K562 (cell line): Measurements from ENCODE around the gene ITM2B. TPM values are rescaled to one million over a fixed set of nuclear protein-coding genes. Genes with fewer than 3 reads are reported as not detected.

Experiments
- ATAC-seq: fragments of 200-7000 bp; cut with Tn5 transposase; 3 replicates; pipeline ENCODE4 v1.9.1; 2020; ENCODE audit warnings: moderate library complexity
- BruUV-seq: library from RNA; stranded (reverse); fragments of 400-500 nt; replicated peaks from 2 replicates; lab custom pipeline; 2021; lab: Mats Ljungman, UMichigan
- CTCF ChIA-PET: fragments of 300-600 bp; formaldehyde crosslinking; extraction: SDS; loops from one replicate; lab custom pipeline; 2021; ENCODE audit warnings: low intra/inter-chr PET ratio; lab: Yijun Ruan, JAX
- POLR2A ChIA-PET: fragments of 300-600, 350-650 bp; sonication (Branson Sonifier 250); formaldehyde crosslinking; extraction: SDS; loops from one replicate; lab custom pipeline; 2021; ENCODE audit warnings: antibody characterized with exemption, inconsistent platforms; lab: Yijun Ruan, JAX
- DNase-seq, 4 experiments: peaks; one replicate each; pipeline versions ENCODE4 v3.0.0 to v3.0.0-alpha.2; 2011 to 2018; ENCODE audit warnings: low spot score in 3 of 4, mixed read lengths in 3 of 4; ENCODE audit errors: extremely low read depth in 1 of 4
- FAIRE-seq: peaks from 2 replicates; lab custom pipeline; 2011; peaks lifted over from hg19 to GRCh38; lab: Jason Lieb, UNC
- H2AFZ ChIP-seq: 2 replicates; pipeline ENCODE4 v1.6.0; 2011; ENCODE audit warnings: low read depth, low read length, control low read depth, inconsistent platforms
- H3K27ac ChIP-seq: fragments of 200-600 bp; 3 replicates; pipeline ENCODE4 v1.8.0; 2011; ENCODE audit warnings: low read depth, mild to moderate bottlenecking, control low read depth, inconsistent platforms, low read length, moderate library complexity, mixed read lengths; ENCODE audit errors: extremely low read depth
- H3K27me3 ChIP-seq, 2 experiments: fragments of 300-600 bp in 1 of 2; 2 replicates in 1 of 2; 3 replicates in 1 of 2; pipeline versions ENCODE4 v1.6.0 to v1.8.0; 2011; ENCODE audit warnings: inconsistent platforms in 2 of 2, low read length in 2 of 2, mild to moderate bottlenecking in 1 of 2, mixed read lengths in 1 of 2, moderate library complexity in 1 of 2; ENCODE audit not compliant: control insufficient read depth in 2 of 2, insufficient read depth in 2 of 2
- H3K36me3 ChIP-seq: fragments of 300-600 bp; 3 replicates; pipeline ENCODE4 v1.8.0; 2011; ENCODE audit warnings: mild to moderate bottlenecking, low read length, inconsistent platforms; ENCODE audit not compliant: control insufficient read depth, insufficient read depth
- H3K4me1 ChIP-seq, 2 experiments: fragments of 200-600 bp in 1 of 2; replicated peaks in 1 of 2; 2 replicates in 1 of 2; 3 replicates in 1 of 2; pipeline versions ENCODE4 v1.5.1 to v1.8.0; 2011; ENCODE audit warnings: inconsistent platforms in 2 of 2, low read length in 2 of 2, mild to moderate bottlenecking in 1 of 2, mixed read lengths in 1 of 2, moderate library complexity in 1 of 2; ENCODE audit not compliant: control insufficient read depth in 2 of 2, insufficient read depth in 2 of 2
- H3K4me2 ChIP-seq: 2 replicates; pipeline ENCODE4 v1.6.1; 2011; ENCODE audit warnings: low read length, control low read depth, inconsistent platforms, mixed read lengths; ENCODE audit not compliant: insufficient read depth
- H3K4me3 ChIP-seq: fragments of 200-600 bp; sonication (generic), shearing (Covaris generic); 2 replicates; pipeline ENCODE4 v1.5.1; 2016; ENCODE audit warnings: control low read depth, inconsistent platforms
- H3K79me2 ChIP-seq: fragments of 200-600 bp; 3 replicates; pipeline ENCODE4 v1.8.0; 2011; ENCODE audit warnings: low read length, inconsistent platforms; ENCODE audit not compliant: control insufficient read depth, insufficient read depth
- H3K9ac ChIP-seq, 2 experiments: 2 replicates each; pipeline versions ENCODE4 v1.6.0 to v1.6.1; 2011; ENCODE audit warnings: low read depth in 2 of 2, low read length in 2 of 2, control low read depth in 1 of 2, inconsistent platforms in 1 of 2, mild to moderate bottlenecking in 1 of 2, mixed read lengths in 1 of 2; ENCODE audit not compliant: insufficient read depth in 1 of 2
- H3K9me1 ChIP-seq: one replicate; pipeline ENCODE4 v1.6.0; 2011; ENCODE audit warnings: inconsistent platforms, mild to moderate bottlenecking, low read length, moderate library complexity; ENCODE audit not compliant: control insufficient read depth, insufficient read depth
- H3K9me3 ChIP-seq: replicated peaks from 2 replicates; pipeline ENCODE4 v1.5.1; 2011; ENCODE audit warnings: low read depth, low read length, inconsistent platforms; ENCODE audit not compliant: control insufficient read depth, insufficient read depth
- H4K20me1 ChIP-seq: replicated peaks from 2 replicates; pipeline ENCODE4 v1.6.1; 2011; ENCODE audit warnings: low read length, inconsistent platforms, mixed read lengths; ENCODE audit not compliant: control insufficient read depth, insufficient read depth
- ATF3 ChIP-seq, 2 experiments: fragments of 450-650 bp in 1 of 2; sonication (generic) in 1 of 2; formaldehyde crosslinking in 1 of 2; IDR thresholded peaks in 1 of 2; conservative IDR thresholded peaks in 1 of 2; 2 replicates each; pipeline versions ENCODE4 v1.6.1 to v1.8.1; 2016 to 2023; ENCODE audit warnings: mild to moderate bottlenecking in 2 of 2, moderate library complexity in 2 of 2, inconsistent platforms in 1 of 2, missing genetic modification reagents in 1 of 2
- ATF7 ChIP-seq: fragments of 450-650 bp; IDR thresholded peaks from 2 replicates; pipeline ENCODE4 v1.7.1; 2014; ENCODE audit warnings: mild to moderate bottlenecking, moderate library complexity
- NEUROD1 ChIP-seq: fragments of 150-350 bp; IDR thresholded peaks from 2 replicates; pipeline ENCODE4 v1.6.1; 2014; ENCODE audit warnings: borderline replicate concordance, low read length, low read depth; ENCODE audit not compliant: partially characterized antibody
- POLR2H ChIP-seq: IDR thresholded peaks from 2 replicates; pipeline ENCODE4 v1.6.1; 2016; ENCODE audit warnings: missing genetic modification characterization, low read depth, mild to moderate bottlenecking, control low read depth, missing compliant biosample characterization, moderate library complexity
- SRSF1 ChIP-seq: fragments of 200-400 bp; formaldehyde crosslinking; IDR thresholded peaks from 2 replicates; pipeline ENCODE4 v1.6.1; 2017; ENCODE audit warnings: mild to moderate bottlenecking, low read depth, low read length, moderate library complexity
- whole genome bisulfite sequencing: fragments of 100-300 bp; shearing (Covaris generic); methylation state at CpG from one replicate; pipeline ENCODE4 v1.1.6; 2016; ENCODE audit warnings: low coverage, mixed read lengths; ENCODE audit not compliant: insufficient coverage; ENCODE audit errors: missing lambda C conversion rate; 5-methylcytosine and 5-hydroxymethylcytosine counted together
- in situ Hi-C: fragments of 300-500 bp; cut with MboI; formaldehyde crosslinking; loops from 4 replicates; pipeline ENCODE4 v1.15.0; 2018; ENCODE audit warnings: inconsistent platforms, mixed read lengths
- intact Hi-C: fragments of 100-400 bp; cut with micrococcal nuclease; formaldehyde crosslinking; loops from 2 replicates; pipeline ENCODE4 v1.14.2; 2022
- polyA plus RNA-seq, 8 experiments: library from polyadenylated mRNA; depleted of rRNA in 4 of 8; stranded (reverse) in 5 of 8; unstranded in 3 of 8; fragments of >200 nt; fragmentation: Nextera tagmentation in 2 of 8; fragmentation: Illumina TruSeq in 1 of 8; extraction: Ambion mirVana in 2 of 8; extraction: Trizol in 1 of 8; gene quantifications; 2 replicates each; pipeline versions ENCODE4 v1.2.1 to v1.2.3, GENCODE V29; 2011 to 2014; ENCODE audit warnings: inconsistent platforms in 1 of 8, missing spikeins in 1 of 8
- total RNA-seq, 7 experiments: library from RNA; depleted of rRNA in 6 of 7; stranded (reverse); fragments of >200 nt in 6 of 7; fragmentation: Illumina TruSeq in 2 of 7; extraction: Trizol in 2 of 7; gene quantifications; 2 replicates each; pipeline versions ENCODE4 v1.2.1 to v1.2.3, GENCODE V29; 2011 to 2021; ENCODE audit warnings: low replicate concordance in 1 of 7
- TF ChIP-seq, protein P1 (sequence below): fragments of 450-650 bp; IDR thresholded peaks from one replicate; pipeline ENCODE4 v1.6.1; 2018; ENCODE audit warnings: mild to moderate bottlenecking, moderate library complexity; ENCODE audit not compliant: partially characterized antibody
- TF ChIP-seq, protein P2 (sequence below): fragments of 450-650 bp; formaldehyde crosslinking; IDR thresholded peaks from 2 replicates; pipeline ENCODE4 v1.4.0; 2022; ENCODE audit warnings: missing genetic modification characterization

The ITM2B gene
- total and polyA plus RNA-seq, 9 of the 15 experiments (the other 6 are each of a cell fraction or from before 2014, with no cell fraction given): 22.0 to 83.8 (median 45.0) TPM

DNA sequence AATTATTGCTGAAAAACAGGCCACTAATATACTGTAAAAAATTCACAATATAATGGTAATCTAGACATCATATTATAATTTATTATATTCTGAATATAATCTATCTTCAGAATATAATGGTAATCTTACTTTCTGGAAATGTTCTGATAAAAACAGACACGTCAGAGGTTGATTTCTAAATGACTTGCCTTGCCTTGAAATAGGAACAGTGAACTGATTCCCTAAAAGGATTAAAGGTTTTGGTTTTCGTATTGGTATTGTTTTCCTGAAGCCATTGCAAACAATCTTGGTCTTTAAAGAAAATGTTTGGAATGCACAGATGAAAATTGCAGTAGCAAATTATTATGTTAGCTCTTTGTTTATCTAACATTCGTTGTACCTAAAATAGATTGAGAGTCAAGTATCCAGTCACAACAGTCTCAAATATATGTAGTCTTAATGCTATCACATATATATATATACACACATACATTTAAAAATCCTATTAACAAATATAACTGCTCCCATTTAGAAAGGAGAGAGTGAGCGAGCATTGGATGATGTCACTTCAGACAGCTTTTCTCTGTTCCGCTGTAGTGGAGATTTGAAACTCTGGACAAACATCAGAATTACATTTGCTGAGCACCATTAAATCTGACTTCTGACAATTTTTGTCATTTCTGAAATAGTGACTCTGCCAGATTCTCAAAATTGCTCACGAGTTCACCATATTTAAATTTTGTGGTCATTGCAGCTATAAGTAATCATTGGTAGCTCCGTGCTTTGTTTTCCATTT, 1.7 kb downstream of the ITM2B start:
- Histone ChIP-seq H3K9ac (peak overlapping the region in 1 of 2 experiments; percentile 92; a peak in 2 of 4 replicates), H3K27ac (peak overlapping the region; percentile 91; the same call in 1 of the 3 replicates), H3K9me3 (no peaks in the 10 kb centered on the region), H3K4me3 (peak overlapping the region; percentile 12; the same call in 1 of the 2 replicates), H3K27me3 (no peaks in the 10 kb centered on the region), H3K4me2 (peak overlapping the region; percentile 91; the same call in 1 of the 2 replicates), H3K36me3 (peaks cover 2% of the 10 kb centered on the region; the same call in 1 of the 3 replicates), H3K4me1 (peaks cover 0 to 15% of the 10 kb centered on the region in 2 experiments; a peak in 3 of 5 replicates), H3K9me1 (no peaks in the 10 kb centered on the region), H2AFZ (no peak overlapping the region), H3K79me2 (peaks cover 41% of the 10 kb centered on the region), H4K20me1 (no peaks in the 10 kb centered on the region)
- peak; percentile 29 for FAIRE-seq
- ChIA-PET POLR2A (interaction anchor here (0.5 to 0.6 kb wide), 2 partner anchors 16 to 536 kb away, joined by 3 read pairs; no protein-coding TSS in a partner anchor), CTCF (no interaction called here)
- no TSS peak for BruUV-seq
- ATAC-seq: no peak
- 17% methylated on average over 7 of the region's 7 CpGs for WGBS
- intact Hi-C loops: loop anchor here (2.0 kb wide), 1 partner anchor 108 kb away; no protein-coding TSS in a partner anchor
- no peak for DNase-seq
- TF ChIP-seq SRSF1: no peak
- peak; percentile 66 for TF ChIP-seq ATF3 (IDR thresholded peaks at IDR 0.05)
- TF ChIP-seq ATF3 (CRISPR knock-in tag; conservative IDR thresholded peaks at IDR 0.05): no peak
- TF ChIP-seq ATF7: peak; percentile 30; the same call in 1 of the 2 replicates
- TF ChIP-seq, protein P1, sequence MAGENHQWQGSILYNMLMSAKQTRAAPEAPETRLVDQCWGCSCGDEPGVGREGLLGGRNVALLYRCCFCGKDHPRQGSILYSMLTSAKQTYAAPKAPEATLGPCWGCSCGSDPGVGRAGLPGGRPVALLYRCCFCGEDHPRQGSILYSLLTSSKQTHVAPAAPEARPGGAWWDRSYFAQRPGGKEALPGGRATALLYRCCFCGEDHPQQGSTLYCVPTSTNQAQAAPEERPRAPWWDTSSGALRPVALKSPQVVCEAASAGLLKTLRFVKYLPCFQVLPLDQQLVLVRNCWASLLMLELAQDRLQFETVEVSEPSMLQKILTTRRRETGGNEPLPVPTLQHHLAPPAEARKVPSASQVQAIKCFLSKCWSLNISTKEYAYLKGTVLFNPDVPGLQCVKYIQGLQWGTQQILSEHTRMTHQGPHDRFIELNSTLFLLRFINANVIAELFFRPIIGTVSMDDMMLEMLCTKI: no peak
- TF ChIP-seq NEUROD1: no peak
- TF ChIP-seq, protein P2, sequence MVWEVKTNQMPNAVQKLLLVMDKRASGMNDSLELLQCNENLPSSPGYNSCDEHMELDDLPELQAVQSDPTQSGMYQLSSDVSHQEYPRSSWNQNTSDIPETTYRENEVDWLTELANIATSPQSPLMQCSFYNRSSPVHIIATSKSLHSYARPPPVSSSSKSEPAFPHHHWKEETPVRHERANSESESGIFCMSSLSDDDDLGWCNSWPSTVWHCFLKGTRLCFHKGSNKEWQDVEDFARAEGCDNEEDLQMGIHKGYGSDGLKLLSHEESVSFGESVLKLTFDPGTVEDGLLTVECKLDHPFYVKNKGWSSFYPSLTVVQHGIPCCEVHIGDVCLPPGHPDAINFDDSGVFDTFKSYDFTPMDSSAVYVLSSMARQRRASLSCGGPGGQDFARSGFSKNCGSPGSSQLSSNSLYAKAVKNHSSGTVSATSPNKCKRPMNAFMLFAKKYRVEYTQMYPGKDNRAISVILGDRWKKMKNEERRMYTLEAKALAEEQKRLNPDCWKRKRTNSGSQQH (CRISPR knock-in tag): no peak
- peak; percentile 28; the same call in 1 of the 2 replicates for TF ChIP-seq POLR2H
- in situ Hi-C loops: no loop called here
